Measurements from ENCODE around the gene FIG4.

- no peak for TF ChIP-seq CTCF (IDR thresholded peaks at IDR 0.05)
- no peak for TF ChIP-seq POLR2AphosphoS5 (IDR thresholded peaks at IDR 0.05)
Measured at GRCh38 chr6:109713097-109713496, 22.0 kb downstream of the FIG4 start.
